Effector memory CD4-positive, alpha-beta T cell (primary cell): Measurements from ENCODE around the gene ULK4.
"Not testable (repeated sequence)": the region's sequence is repeated elsewhere in the genome, so short reads cannot be mapped to it uniquely, and the experiment has no call there.

ENCODE experiments used
- DNase-seq, 3 donors: peaks; one replicate each; pipeline ENCODE4 v3.0.0-alpha.2; 2020
- H3K27ac ChIP-seq: 2 replicates; pipeline ENCODE4 v1.7.0; 2013; ENCODE audit warnings: mild to moderate bottlenecking, low read length, moderate library complexity; ENCODE audit not compliant: insufficient read depth, poor library complexity, severe bottlenecking
- H3K27me3 ChIP-seq: replicated peaks from 2 replicates; pipeline ENCODE4 v1.7.0; 2013; ENCODE audit warnings: mild to moderate bottlenecking, low read length; ENCODE audit not compliant: insufficient read depth, control insufficient read depth, poor library complexity, severe bottlenecking
- H3K36me3 ChIP-seq: 2 replicates; pipeline ENCODE4 v1.7.0; 2013; ENCODE audit warnings: mild to moderate bottlenecking, low read length, moderate library complexity; ENCODE audit not compliant: control insufficient read depth, insufficient read depth
- H3K4me1 ChIP-seq: 2 replicates; pipeline ENCODE4 v1.7.0; 2013; ENCODE audit warnings: low read length, mild to moderate bottlenecking; ENCODE audit not compliant: control insufficient read depth, insufficient read depth, poor library complexity, severe bottlenecking
- H3K4me3 ChIP-seq: 2 replicates; pipeline ENCODE4 v1.7.0; 2013; ENCODE audit warnings: low read length, low read depth, mild to moderate bottlenecking; ENCODE audit not compliant: insufficient read depth, poor library complexity, severe bottlenecking
- H3K9me3 ChIP-seq: 2 replicates; pipeline ENCODE4 v1.7.0; 2013; ENCODE audit warnings: mild to moderate bottlenecking, low read length, moderate library complexity; ENCODE audit not compliant: control insufficient read depth

ULK4 gene

DNA sequence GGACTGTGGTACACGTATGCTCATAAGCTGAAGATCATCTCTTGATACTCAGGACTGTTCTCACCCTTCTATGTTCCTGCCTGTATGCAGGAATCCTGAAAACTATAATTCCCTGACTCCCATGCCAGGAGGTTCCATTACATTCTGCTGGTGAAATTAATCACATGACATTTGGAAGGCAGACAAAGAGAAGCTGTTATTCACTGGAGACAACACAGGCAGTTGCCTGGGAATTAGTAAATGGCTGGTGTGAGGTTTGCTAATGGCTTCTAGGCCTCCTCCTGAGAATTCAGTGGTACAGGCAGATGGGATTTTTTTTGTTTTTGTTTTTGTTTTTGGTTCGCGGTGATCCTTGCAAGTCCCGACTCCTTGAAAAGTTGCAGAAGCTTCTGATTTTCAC, 671.2 kb downstream of the ULK4 start:
- Histone ChIP-seq H3K36me3 (no peaks in the 10 kb centered on the region), H3K9me3 (no peaks in the 10 kb centered on the region), H3K4me3 (no peak overlapping the region), H3K27me3 (no peaks in the 10 kb centered on the region), H3K27ac (no peak overlapping the region), H3K4me1 (no peaks in the 10 kb centered on the region)
- no peak for DNase-seq

- no peak for DNase-seq
- H3K27me3 ChIP-seq: no peaks in the 10 kb centered on the region
- H3K4me1 ChIP-seq: no peaks in the 10 kb centered on the region
- no peaks in the 10 kb centered on the region for H3K36me3 ChIP-seq
- H3K27ac ChIP-seq: no peak overlapping the region
- H3K9me3 ChIP-seq: no peaks in the 10 kb centered on the region
- H3K4me3 ChIP-seq: no peak overlapping the region
These were observed 671.6 kb downstream of the ULK4 start for GRCh38 chr3:41290306-41290705.

DNA sequence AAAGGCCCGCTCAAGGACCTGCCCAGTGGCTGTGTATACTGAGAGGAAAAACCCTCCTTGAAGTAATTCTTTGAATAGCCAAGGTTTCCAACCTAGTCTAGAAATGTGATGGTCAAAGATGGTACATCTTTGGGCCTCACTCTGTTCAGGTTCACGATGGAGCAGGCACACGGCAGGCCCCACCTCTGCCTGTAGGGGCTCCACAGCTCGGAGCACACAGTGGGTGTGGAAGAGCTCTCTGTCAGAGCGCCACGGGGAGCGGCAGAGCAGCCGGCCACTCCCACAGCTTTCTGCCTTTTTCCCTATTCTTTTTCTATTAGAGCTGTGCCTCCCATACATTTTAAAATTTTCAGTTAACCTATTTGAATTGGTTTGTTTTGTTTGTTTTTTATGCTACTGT, 673.1 kb downstream of the ULK4 start:
- Histone ChIP-seq H3K27ac (no peak overlapping the region), H3K36me3 (no peaks in the 10 kb centered on the region), H3K27me3 (no peaks in the 10 kb centered on the region), H3K4me1 (no peaks in the 10 kb centered on the region), H3K9me3 (no peaks in the 10 kb centered on the region), H3K4me3 (no peak overlapping the region)
- no peak for DNase-seq

- DNase-seq: no peak
- Histone ChIP-seq H3K27ac (no peak overlapping the region), H3K27me3 (no peaks in the 10 kb centered on the region), H3K4me3 (no peak overlapping the region), H3K9me3 (no peaks in the 10 kb centered on the region), H3K4me1 (no peaks in the 10 kb centered on the region), H3K36me3 (no peaks in the 10 kb centered on the region)
These were observed 675.6 kb downstream of the ULK4 start for GRCh38 chr3:41286305-41286704.

- not testable (repeated sequence) for H3K4me3 ChIP-seq, H3K36me3 ChIP-seq, H3K9me3 ChIP-seq, H3K27me3 ChIP-seq, DNase-seq, H3K27ac ChIP-seq, H3K4me1 ChIP-seq
These were observed 677.0 kb downstream of the ULK4 start for GRCh38 chr3:41284934-41285333.

DNA sequence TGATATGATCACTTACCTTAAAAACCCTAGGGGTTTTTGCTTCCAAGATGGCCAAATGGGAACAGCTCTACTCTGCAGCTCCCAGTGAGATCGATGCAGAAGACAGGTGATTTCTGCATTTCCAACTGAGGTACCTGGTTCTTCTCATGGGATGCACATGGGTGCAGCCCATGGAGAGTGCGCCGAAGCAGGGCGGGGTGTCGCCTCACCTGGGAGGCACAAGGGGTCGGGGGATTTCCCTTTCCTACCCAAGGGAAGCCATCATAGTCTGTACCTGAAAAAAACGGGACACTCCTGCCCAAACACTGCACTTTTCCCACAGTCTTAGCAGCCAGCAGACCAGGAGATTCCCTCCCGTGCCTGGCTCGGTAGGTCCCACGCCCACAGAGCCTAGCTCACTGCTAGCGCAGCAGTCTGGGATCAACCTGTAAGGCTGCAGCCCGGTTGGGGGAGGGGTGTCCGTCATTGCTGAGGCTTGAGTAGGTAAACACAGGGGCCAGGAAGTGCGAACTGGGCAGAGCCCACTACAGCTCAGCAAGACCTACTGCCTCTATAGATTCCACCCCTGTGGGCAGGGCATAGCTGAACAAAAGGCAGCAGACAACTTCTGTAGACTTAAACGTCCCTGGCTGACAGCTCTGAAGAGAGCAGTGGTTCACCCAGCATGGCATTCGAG, 684.0 kb downstream of the ULK4 start:
- no peak for DNase-seq
- Histone ChIP-seq H3K9me3 (no peaks in the 10 kb centered on the region), H3K4me3 (no peak overlapping the region), H3K27me3 (no peaks in the 10 kb centered on the region), H3K27ac (no peak overlapping the region), H3K4me1 (no peaks in the 10 kb centered on the region), H3K36me3 (no peaks in the 10 kb centered on the region)

- no peak for DNase-seq
- H3K4me1 ChIP-seq: no peaks in the 10 kb centered on the region
- no peak overlapping the region for H3K4me3 ChIP-seq
- H3K27me3 ChIP-seq: no peaks in the 10 kb centered on the region
- H3K9me3 ChIP-seq: no peaks in the 10 kb centered on the region
- no peak overlapping the region for H3K27ac ChIP-seq
- H3K36me3 ChIP-seq: no peaks in the 10 kb centered on the region
These were observed 685.7 kb downstream of the ULK4 start for GRCh38 chr3:41276191-41276590.

DNA sequence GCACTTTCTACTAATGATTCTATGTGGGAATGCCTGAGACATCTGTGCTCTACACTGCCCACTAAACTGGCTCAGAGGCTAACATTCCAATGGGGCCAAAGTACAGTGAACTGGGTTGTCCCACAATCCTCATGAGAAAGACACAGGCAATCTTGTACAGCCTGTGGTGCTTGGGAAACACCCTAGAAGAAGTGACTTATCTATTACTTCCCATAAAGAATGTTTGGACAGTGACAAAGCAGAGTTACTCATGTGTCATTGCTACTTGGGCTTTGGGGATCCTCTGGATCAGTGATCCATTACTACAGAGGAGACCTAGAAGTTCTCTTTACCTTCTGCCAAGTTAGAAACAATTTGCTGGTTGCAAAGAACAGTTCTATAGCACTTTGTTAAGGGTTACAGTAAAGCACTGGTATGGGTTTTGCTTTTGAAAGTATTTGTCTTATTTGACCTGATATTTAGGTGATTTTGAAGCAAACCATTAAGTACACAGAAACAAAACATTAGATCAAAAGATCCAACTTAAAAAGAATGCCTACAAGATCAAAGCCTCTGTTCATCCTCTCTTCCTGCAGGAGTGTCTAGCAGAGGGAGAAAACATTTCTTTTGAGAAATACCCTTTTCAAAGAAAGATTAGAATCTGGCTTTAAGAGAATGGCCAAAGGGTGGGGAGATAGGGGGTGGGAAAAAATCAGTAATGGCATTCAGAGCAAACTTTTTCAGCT, 686.8 kb downstream of the ULK4 start:
- no peak overlapping the region for H3K4me3 ChIP-seq
- no peak for DNase-seq
- H3K36me3 ChIP-seq: no peaks in the 10 kb centered on the region
- no peaks in the 10 kb centered on the region for H3K9me3 ChIP-seq
- H3K27ac ChIP-seq: no peak overlapping the region
- H3K4me1 ChIP-seq: no peaks in the 10 kb centered on the region
- H3K27me3 ChIP-seq: no peaks in the 10 kb centered on the region

GRCh38 chr3:41272667-41273066, 689.2 kb downstream of the ULK4 start:
- Histone ChIP-seq H3K9me3 (no peaks in the 10 kb centered on the region), H3K4me3 (no peak overlapping the region), H3K36me3 (no peaks in the 10 kb centered on the region), H3K4me1 (no peaks in the 10 kb centered on the region), H3K27ac (no peak overlapping the region), H3K27me3 (no peaks in the 10 kb centered on the region)
- no peak for DNase-seq

GRCh38 chr3:41267975-41268640, 693.8 kb downstream of the ULK4 start:
- Histone ChIP-seq H3K27ac (no peak overlapping the region), H3K4me3 (no peak overlapping the region), H3K36me3 (no peaks in the 10 kb centered on the region), H3K9me3 (no peaks in the 10 kb centered on the region), H3K4me1 (no peaks in the 10 kb centered on the region), H3K27me3 (no peaks in the 10 kb centered on the region)
- no peak for DNase-seq
